GM18520 (cell line): ENCODE measurements around the gene CD46.
A peak's percentile ranks its signal among the peaks of the same experiment; 100 is the strongest.
"Not testable (repeated sequence)": the region's sequence is repeated elsewhere in the genome, so short reads cannot be mapped to it uniquely, and the experiment has no call there.

ENCODE experiments used
- ATAC-seq: cut with Tn5 transposase; IDR thresholded peaks from one replicate; pipeline ENCODE4 v1.9.1; 2021; ENCODE audit not compliant: unreplicated experiment

CD46 gene

DNA sequence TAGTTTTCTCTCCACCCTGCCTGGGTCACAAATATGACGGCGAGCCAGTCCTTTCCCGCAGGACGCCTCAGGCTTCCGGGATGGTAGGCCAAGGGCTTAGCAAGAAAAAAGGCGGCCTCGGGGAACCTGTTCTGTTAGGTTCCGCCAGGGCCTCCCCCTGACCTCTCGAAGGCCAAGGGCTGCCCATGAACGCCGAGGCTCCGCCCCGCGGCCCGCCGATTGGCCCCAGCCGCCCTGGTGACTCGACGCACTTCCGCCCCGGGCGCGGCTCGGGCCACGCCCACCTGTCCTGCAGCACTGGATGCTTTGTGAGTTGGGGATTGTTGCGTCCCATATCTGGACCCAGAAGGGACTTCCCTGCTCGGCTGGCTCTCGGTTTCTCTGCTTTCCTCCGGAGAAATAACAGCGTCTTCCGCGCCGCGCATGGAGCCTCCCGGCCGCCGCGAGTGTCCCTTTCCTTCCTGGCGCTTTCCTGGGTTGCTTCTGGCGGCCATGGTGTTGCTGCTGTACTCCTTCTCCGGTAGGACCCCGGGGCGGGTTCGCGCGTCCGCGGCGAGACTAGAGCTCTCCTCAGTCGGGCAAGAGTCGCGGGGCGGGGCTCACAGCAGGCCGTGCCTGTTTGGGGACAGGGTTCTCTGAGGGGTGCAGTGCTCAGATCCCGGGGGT is at the start of gene CD46:
TSS of gene CD46 (plus strand) at position 265 of the 666 bp plus-strand sequence. CDS start at position 424, 159 bp downstream.
- ATAC-seq = peak; percentile 94

DNA sequence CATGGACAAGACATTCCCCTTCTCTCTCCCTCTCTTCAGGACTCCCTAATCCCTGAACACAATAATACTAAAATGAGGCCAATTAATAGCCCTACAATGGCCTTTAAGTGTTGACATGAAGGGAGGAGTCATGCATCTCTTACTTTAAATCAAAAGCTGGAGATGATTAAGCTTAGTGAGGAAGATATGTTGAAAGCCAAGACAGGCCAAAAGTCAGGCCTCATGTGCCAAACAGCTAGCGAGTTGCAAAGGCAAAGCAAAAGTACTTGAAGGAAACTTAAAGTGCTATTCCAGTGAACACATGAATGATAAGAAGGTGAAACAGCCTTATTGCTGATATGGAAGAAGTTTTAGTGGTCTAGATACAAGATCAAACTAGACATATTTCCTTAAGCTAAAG is 49.5 kb upstream of the CD46 start:
- no peak for ATAC-seq

DNA sequence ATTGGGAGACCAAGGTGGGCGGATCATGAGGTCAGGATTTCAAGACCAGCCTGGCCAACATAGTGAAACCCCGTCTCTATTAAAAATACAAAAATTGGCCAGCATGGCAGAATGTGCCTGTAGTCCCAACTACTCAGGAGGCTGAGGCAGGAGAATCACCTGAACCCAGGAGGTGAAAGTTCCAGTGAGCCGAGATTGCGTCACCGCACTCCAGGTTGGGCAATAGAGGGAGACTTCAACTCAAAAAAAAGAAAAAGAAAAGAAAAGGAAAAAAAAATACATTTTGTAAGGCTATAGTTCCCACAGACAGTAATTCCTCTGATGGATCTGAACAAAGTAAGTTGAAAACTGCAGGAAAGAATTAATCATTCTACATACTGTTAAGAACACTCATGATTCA is 48.1 kb upstream of the CD46 start:
- ATAC-seq = no peak

DNA sequence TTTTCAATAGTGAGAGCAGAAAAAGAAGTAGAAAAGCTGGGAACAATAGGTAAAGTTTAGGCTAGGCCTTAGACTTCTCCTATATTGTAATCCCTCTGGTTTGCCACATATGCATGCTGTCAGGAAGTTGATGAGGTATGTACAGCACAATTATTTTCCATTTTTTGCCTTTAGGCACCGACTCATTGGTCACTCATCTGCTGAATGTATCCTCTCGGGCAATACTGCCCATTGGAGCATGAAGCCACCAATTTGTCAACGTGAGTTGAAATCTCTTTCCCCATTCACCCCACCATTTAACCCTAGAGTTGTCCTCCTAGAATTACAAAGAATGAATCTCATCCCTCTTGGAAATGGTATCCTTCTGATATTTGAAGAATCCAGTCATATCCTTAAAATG is 43.9 kb upstream of the CD46 start:
- not testable (repeated sequence) for ATAC-seq

DNA sequence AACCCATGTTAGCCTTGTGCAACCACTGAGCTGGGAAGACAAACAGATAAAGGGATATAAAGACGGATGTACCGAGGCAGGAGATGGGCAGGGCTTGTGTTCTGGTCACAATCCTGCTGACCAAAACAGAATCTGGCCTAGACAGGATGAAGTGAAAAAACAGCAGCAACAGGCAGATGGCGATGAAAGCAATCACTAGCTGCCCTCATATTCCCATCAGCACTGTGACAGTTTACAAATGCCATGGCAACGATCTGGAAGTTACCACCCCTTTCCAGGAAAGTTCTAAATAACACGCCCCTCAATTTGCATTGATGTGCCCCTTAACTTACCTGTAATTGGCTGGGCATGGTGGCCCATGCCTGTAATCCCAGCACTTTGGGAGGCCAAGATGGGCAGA is 40.6 kb upstream of the CD46 start:
- no peak for ATAC-seq

DNA sequence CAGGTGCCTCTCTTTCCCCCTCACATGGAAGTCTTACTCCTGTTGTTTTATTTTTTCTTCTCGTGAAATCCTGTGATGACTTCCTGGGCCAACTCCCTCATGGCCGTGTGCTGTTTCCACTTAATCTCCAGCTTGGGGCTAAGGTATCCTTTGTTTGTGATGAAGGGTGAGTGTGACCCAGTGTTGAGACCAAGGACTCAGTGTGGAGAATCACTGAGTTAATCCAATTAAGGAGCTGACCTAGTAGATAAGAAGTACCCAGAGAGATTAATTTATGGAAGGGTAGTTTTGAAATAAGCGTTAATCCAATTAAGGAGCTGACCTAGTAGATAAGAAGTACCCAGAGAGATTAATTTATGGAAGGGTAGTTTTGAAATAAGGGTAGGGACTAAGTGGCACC is 39.2 kb upstream of the CD46 start:
- ATAC-seq = not testable (repeated sequence)

DNA sequence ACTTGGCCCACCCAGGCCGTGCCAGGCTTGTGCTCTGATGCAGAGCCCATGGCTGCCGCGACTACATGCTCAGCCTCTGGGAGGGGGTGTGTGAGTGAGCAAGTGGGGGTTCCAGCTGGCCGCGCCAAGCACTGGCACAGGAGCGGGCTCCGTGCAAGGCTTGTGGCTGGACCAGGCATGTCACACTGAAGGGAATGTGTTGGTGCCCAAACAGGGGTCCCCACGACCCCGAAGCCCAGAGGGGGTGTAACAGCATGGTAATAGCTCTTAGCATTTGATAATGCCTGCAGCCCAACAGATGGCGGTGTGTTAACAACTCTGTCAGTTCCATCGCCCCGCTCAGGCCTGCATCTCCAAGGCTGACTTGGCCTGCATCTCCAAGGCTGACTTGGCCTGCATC is 38.3 kb upstream of the CD46 start:
- ATAC-seq = no peak

DNA sequence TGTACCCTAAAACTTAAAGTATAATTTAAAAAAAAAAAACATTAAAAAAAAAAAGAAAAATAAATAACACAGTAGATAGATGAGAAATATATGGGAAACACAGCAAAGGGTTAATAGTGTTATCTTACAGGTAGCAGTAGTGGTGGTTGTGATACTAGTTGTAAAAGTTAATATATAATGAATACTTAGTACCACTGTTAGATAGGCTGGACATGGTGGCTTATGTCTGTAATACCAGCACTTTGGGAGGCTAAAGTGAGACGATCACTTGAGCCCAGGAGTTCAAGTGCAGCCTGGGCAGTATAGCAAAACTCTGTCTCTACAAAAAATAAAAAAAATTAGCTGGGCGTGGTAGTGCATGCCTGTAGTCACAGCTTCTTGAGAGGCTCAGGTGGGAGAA is 32.6 kb upstream of the CD46 start:
- no peak for ATAC-seq

DNA sequence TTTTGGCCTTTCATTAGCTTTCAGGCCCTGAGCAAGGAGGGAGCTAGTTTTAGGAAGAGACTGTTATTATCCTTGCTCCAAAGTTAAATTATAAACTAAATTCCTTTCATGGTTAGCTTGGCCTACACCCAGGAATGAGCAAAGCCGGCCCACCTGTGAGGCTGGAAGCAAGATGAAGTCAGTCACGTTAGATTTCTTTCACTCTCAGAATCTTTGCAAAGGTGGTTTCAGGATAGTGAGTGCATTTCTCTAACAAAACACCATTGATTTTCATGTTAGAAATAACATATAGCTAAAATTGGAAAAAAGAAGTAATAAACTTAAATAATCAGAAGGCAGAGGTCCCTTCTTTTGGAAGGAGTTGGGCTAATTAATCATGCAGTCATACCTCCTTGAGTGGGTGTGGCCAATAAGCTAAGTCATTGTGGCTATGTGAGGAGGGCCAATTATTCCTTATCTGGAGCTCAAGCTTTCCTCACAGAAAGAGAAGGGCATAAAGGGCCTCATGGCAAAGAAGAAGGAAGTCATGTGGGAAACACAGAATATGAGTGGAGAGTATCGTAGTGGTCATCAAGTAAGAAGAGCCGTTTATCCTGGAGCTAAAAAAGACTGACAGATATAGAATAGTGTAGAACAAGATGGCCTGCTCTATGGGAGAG is 23.5 kb upstream of the CD46 start:
- ATAC-seq = not testable (repeated sequence)

DNA sequence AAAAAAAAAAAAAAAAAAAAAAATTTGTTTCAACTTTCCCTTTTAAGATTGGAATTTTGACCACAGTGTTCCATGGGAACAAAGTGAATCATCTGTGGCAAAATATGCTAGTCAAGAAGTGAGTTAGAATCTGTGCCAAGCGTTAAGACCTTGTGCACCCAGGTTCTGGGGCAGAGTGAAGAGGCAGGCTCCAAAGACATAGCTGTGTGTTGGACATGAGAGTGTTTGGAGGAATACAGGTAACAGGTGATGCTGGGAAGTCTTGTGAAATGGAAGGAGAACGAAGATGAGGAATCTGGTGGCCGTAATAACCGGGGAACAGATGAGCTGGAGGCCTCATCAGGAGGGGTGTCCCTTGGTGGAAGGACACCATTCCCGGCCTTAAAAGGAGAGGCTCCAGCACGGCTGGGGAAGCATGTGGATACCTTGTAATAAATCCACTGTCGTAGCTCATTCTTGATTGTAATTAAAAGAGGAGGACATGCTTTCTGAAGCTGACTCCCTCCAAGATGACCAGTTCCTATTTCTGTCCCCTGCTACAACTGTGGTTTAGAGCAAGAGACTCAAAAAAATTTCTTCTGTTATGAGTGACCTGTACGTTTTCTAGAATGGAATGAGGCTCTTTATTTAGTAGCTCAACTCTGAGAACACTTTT is 14.2 kb upstream of the CD46 start:
- not testable (repeated sequence) for ATAC-seq

DNA sequence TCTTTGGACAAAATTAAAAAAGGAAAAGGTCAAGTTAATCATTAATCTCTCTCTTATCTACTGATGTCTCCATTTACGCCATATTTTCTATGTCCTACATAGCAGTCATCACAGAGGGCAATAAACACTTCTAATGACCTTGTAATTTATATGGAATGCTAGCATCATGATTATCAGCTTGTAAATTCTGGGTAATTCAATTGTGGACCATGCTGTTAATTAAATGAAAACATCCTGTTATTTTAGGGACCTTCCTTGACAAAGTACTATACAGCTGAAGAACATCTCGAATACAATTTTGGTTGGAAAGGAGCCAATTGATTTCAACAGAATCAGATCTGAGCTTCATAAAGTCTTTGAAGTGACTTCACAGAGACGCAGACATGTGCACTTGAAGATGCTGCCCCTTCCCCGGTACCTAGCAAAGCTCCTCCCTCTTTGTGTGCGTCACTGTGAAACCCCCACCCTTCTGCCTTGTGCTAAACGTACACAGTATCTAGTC is 13.6 kb upstream of the CD46 start:
- not testable (repeated sequence) for ATAC-seq

DNA sequence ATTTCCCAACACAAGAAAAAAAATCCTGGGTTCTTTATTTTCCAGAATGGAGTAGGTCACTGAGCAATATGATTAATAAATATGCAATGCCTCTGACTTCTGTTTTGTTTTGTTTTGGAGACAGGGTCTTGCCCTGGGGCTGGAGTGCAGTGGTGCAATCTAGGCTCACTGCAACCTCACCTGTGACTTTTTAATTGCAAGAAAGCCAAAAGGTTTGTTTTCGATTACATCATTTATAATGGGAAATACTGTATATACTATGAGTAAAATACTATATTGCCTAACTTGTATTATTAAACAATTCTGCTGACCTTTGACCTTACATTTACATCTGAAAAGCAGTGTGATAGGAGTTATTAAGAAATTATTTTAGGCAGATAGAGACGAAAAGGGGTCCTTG is 11.6 kb upstream of the CD46 start:
- ATAC-seq = no peak

DNA sequence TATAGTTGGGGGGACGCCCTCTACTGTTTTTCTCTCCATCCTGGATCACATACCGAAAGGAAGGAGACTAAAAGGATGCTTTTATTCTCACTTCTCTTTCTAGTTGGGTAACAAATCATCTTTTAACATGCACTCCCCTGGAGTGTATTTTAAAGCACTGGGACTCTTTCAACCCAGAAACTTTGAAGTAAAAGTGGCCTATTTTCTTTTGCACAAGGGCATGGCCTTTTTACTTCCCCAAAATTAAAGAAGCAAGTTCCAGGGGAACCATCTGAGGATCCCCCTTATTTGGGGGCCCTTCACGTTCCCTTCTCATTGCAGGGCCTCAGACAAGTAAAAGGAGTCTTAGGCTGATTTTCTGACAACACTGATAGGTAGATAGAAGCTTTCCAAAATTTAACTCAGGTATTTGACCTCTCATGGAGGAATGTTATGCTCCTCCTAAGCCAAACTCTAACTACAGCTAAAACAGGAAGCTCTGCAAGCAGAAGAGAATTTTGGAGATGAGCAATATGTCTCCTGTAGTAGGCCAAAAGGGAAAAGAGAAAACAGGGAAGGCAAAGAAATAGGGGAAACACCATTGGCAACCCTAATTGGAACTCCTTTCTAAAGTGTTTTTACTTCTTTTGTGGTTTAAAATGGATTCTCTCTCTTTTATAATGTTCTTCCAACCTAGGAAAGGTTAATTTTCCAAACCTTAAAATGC is 8.9 kb upstream of the CD46 start:
- ATAC-seq = no peak

DNA sequence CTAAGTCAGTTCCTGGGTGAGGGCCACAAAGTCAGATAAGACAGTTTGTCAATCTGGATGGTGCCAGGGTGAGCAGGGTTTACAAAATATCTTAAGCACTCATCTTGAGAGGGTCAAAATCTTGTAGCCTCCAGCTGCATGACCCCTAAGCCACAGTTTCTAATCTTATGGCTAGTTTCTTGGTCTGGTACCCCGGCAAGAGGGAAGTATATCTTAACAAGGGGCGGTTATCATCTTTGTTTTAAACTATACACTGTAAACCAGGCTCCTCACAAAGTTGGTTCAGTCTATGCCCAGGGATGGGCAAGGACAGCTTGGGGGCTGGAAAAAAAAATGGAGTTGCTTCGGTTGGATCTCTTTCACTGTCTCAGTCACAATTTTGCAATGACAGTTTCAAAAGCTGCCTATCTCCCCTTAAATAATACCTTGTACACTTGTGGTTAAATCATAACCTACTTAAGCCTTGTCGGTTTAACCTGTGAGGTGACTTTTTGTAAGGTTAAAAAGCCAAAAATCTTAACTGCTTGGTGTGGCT is 7.8 kb upstream of the CD46 start:
- no peak for ATAC-seq

DNA sequence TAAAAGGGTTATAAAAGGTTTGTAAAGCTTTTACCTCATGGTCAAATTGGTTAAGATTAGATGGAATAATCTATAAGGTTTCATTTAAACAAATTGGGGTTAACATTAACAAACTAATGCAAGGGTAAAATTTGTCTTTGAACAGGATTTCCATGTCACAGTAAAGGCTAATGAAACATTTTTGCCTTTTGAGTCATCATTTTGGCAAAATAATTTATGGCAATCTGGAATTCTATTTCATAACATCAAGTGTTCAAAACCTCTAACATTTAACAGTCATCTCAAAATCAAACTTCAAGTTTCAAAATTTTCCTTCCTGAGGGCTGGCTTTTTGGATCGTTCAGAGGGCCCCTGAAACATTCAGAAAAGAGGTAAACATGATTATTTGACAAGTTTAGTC is 6.6 kb upstream of the CD46 start:
- ATAC-seq = no peak

DNA sequence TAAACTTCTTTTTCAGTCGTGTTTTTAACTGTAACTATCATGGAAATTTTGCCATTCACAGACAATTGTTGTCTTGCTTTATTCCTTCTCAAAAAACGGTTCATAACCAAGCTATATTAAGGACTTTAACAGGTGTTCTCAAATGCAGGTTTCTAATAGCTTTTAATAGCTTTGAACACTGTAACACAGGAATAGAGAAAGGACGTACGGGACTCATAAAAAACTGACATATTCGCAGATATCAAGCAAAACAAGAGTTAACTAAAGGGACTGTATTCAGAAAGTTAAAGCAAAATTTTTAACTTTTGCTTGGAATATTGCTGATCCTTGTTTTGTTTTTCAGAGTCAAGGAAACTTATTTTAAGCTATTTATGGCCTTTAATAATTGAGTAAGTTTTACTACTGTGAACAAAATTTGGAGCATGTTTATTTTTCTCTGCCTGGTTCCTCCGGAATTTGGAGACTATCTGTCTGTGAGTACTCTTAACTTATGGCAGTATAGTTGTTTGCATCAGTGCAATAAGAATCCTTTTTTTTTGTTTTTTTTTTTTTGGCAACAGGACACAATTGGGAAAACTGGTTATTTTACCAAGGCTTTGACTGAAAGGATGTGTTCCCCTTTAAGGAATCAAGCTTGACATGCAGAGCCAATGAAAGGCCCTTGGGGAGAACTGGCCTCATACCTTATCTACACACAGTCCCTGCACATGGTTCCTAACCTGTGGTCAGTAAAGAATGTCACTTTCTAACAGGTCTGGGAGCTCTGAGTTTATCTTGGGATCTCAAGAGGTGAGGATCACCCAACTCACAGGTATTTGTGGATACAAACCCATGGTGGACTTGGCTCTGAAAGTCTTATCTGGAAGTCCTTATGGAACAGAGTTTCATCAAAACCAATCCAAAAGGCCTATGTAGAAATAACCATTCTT is 5.8 kb upstream of the CD46 start:
- no peak for ATAC-seq

DNA sequence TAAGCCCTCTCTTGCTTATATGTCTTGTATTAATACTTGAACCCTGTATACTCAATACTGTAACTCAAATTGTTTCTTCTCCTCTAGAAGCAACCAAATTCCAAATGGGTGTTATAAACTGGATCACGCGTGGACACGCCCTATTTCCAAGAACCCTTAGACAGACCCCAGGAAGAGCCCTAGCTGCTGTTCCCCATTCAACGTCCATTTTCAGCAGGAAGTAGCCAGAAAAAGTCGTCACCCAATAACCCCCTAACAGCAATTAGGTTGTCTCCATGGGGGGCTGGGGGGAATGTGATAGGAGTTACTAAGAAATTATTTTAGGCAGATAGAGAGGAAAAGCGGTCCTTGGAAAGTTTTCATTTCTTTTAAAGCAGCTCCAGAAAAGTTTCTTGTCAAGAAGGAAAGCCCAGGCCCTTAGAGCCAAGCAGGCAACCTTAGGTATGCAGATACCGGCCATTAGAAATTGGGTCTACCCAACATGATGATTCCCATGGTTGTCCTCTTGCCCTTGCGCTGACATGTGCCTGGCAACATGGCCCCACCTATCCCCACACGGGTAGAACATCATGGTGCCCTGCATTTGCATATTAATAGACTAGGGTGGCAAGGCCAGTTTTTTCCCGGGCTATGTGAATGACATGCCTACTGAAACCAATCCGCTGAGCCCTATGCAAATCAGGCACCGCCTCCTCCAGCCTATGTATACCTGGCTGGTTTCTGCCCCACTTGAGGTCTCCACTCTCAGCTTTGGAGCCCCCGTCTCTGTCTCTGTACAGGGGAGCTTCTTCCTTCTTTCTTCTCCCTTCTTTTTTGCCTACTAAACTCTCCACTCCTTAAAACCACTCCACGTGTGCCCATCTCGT is 4.0 kb upstream of the CD46 start:
- no peak for ATAC-seq

DNA sequence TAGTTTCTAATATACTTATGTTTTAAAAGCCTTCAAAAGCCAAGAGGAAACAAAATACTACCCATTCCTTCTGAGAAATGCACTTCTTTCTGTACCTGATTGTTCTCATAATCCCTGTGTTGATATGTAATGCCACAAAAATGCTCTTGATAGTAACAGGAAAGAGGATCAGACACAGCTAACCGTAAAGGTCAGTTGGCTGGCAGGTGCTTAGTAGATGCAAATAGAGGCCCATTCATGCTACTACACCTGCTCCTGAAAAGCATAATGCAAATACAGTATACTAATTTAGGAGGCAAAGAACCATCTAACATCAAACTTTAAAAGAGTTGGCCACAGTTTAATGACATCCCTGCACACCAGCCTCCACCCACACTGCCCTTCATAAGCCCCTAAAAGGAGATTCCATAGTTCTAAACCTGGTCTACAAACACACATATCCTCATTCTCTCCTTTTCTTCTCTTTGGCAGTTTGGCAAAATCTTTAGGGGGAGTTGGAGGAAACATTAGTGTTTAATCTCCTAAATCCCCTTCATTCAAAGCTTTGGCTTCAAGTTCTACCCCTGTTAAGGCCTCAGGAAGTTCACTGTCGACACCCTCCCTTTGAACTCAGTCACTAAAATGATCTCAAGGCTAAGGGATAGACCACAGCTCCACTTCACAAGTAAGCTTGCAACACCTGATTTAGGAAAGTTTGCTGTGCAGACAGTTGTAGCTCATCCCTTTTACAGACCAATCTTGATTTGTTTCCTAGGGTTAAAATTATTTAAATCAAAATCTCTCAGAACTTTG is 2.9 kb upstream of the CD46 start:
- no peak for ATAC-seq
